ENCODE measurements around the gene MUS81.

- TF ChIP-seq CTCF (IDR thresholded peaks at IDR 0.05) = no peak
- peak; percentile 81 for TF ChIP-seq POLR2A (IDR thresholded peaks at IDR 0.05)
- TF ChIP-seq POLR2AphosphoS5 (IDR thresholded peaks at IDR 0.05) = peak; percentile 96 to 97 (median 97)
- TF ChIP-seq EP300 (IDR thresholded peaks at IDR 0.05; ENCODE audit: low read depth) = peak; percentile 40
These were observed 13.3 kb downstream of the MUS81 start for GRCh38 chr11:65873318-65874156.

Data from transverse colon (tissue), 4 donors.